BJ (cell line): ENCODE results near the gene EEA1. TPM values are rescaled to one million over a fixed set of nuclear protein-coding genes. Genes with fewer than 3 reads are reported as not detected.

Experiments used
- CTCF ChIA-PET: fragments of 350-600 bp; formaldehyde crosslinking; extraction: SDS; loops from one replicate; lab custom pipeline; 2021; ENCODE audit warnings: antibody characterized with exemption, inconsistent platforms; lab: Yijun Ruan, JAX
- POLR2A ChIA-PET: fragments of 300-600 bp; sonication (Branson Sonifier 250); formaldehyde crosslinking; extraction: SDS; loops from one replicate; lab custom pipeline; 2021; ENCODE audit warnings: antibody characterized with exemption; lab: Charles Lee
- DNase-seq: peaks from one replicate; pipeline ENCODE4 v3.0.0-alpha.2; 2011; ENCODE audit warnings: low read depth
- H3K27me3 ChIP-seq: 2 replicates; pipeline ENCODE4 v1.6.0; 2011; ENCODE audit warnings: low read length; ENCODE audit not compliant: control insufficient read depth, insufficient read depth
- H3K36me3 ChIP-seq: 2 replicates; pipeline ENCODE4 v1.5.1; 2011; ENCODE audit warnings: low read length; ENCODE audit not compliant: control insufficient read depth, insufficient read depth
- H3K4me3 ChIP-seq: 2 replicates; pipeline ENCODE4 v1.5.1; 2011; ENCODE audit warnings: low read depth, mild to moderate bottlenecking, control low read depth, low read length
- polyA plus RNA-seq: library from polyadenylated mRNA; depleted of rRNA; stranded (reverse); fragments of >200 nt; gene quantifications from 2 replicates; pipeline ENCODE4 v1.2.3, GENCODE V29; 2011
- TF ChIP-seq, protein P1 (sequence below): IDR thresholded peaks from 2 replicates; pipeline ENCODE4 v1.5.1; 2011; ENCODE audit warnings: low read depth, mild to moderate bottlenecking, control low read depth, inconsistent platforms, low read length, moderate library complexity; ENCODE audit not compliant: insufficient read depth

Gene EEA1
- polyA plus RNA-seq, 1 experiment = 4.9 TPM

DNA sequence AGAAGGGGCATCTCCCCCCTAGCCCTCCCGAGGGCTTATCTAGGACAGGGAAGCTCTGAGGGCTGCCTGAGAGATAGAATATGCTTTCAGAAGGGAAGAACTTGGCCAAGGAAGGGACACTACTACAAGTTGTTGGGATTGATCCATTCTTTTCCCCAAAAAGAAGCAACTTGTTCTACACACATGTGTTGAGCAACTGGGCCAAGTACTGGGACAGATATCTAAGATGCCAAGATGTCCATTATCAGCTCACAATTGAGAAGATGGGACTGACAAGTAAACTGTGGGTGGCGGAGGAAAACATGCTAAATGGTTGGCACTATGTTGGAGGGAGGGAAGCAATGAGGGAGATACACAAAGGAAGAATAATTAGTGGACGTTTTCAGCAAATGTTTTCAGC is 195.4 kb downstream of the EEA1 start:
- CTCF ChIA-PET = interaction anchor here (0.9 kb wide), 1 partner anchor 14 kb away, joined by 3 read pairs; no protein-coding TSS in a partner anchor
- H3K27me3 ChIP-seq = peaks cover 5% of the 10 kb centered on the region; the same call in 1 of the 2 replicates
- TF ChIP-seq, protein P1, sequence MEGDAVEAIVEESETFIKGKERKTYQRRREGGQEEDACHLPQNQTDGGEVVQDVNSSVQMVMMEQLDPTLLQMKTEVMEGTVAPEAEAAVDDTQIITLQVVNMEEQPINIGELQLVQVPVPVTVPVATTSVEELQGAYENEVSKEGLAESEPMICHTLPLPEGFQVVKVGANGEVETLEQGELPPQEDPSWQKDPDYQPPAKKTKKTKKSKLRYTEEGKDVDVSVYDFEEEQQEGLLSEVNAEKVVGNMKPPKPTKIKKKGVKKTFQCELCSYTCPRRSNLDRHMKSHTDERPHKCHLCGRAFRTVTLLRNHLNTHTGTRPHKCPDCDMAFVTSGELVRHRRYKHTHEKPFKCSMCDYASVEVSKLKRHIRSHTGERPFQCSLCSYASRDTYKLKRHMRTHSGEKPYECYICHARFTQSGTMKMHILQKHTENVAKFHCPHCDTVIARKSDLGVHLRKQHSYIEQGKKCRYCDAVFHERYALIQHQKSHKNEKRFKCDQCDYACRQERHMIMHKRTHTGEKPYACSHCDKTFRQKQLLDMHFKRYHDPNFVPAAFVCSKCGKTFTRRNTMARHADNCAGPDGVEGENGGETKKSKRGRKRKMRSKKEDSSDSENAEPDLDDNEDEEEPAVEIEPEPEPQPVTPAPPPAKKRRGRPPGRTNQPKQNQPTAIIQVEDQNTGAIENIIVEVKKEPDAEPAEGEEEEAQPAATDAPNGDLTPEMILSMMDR = no peak
- H3K36me3 ChIP-seq = no peaks in the 10 kb centered on the region
- POLR2A ChIA-PET = interaction anchor here (0.5 kb wide), 1 partner anchor 17 kb away, joined by 3 read pairs; no protein-coding TSS in a partner anchor
- H3K4me3 ChIP-seq = no peak overlapping the region
- no peak for DNase-seq

GRCh38 chr12:92733181-92733580 is 195.9 kb downstream of the EEA1 start:
- H3K36me3 ChIP-seq = no peaks in the 10 kb centered on the region
- TF ChIP-seq, protein P1 = no peak
- DNase-seq = no peak
- H3K4me3 ChIP-seq = no peak overlapping the region
- CTCF ChIA-PET = interaction anchor here (0.9 kb wide), 1 partner anchor 13 kb away, joined by 3 read pairs; no protein-coding TSS in a partner anchor
- peaks cover 5% of the 10 kb centered on the region; the same call in 1 of the 2 replicates for H3K27me3 ChIP-seq
- POLR2A ChIA-PET = no interaction called here

DNA sequence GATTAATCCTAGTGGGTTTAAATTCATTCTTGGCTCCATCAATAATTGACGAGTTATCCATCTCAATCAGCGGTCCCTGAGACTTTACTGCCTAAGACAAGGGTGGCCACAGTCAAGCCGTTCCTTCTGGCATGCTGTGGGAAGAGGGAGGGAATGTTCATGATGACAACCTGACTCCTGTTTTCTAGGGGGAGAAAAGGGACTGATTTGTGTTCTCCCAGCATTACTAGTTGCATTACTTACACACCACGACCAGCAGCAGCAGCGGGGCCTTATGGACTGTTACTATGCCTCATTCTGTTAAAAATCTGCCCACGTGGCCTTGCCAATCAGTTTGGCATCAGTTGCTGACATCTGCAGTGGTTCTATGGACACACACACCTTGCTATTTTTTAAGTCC is 196.4 kb downstream of the EEA1 start:
- CTCF ChIA-PET = no interaction called here
- DNase-seq = no peak
- H3K27me3 ChIP-seq = peaks cover 5% of the 10 kb centered on the region; the same call in 1 of the 2 replicates
- no peaks in the 10 kb centered on the region for H3K36me3 ChIP-seq
- TF ChIP-seq, protein P1 = no peak
- H3K4me3 ChIP-seq = no peak overlapping the region
- POLR2A ChIA-PET = no interaction called here

- ChIA-PET POLR2A (no interaction called here), CTCF (no interaction called here)
- no peak overlapping the region for H3K4me3 ChIP-seq
- no peak for DNase-seq
- H3K27me3 ChIP-seq = peaks cover 5% of the 10 kb centered on the region; the same call in 1 of the 2 replicates
- TF ChIP-seq, protein P1 = no peak
- no peaks in the 10 kb centered on the region for H3K36me3 ChIP-seq
Observed at GRCh38 chr12:92732216-92732615, 196.9 kb downstream of the EEA1 start.

DNA sequence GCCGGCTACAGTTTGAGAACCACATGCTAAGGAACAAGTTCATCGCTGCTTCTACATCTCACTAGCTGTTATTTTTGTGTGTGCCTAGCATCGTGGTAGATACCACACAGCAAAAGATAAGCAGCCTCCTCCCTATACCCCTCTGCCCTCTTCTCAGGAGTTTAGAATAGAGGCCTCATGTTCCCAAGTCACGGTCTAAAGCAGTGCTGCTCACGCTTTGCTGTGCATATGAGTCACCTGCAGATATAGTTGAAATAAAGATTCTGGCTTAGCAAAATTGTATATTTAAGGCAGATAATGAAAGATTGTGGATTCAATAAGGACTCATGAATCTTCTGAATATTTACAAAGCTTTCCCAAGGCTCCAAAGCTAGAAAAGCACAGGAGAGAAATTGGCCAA is 198.3 kb downstream of the EEA1 start:
- Histone ChIP-seq H3K27me3 (peaks cover 5% of the 10 kb centered on the region; the same call in 1 of the 2 replicates), H3K36me3 (no peaks in the 10 kb centered on the region), H3K4me3 (no peak overlapping the region)
- ChIA-PET CTCF (no interaction called here), POLR2A (no interaction called here)
- TF ChIP-seq, protein P1 = no peak
- DNase-seq = no peak
